ENCODE data around the gene SLC5A11.
A peak's percentile ranks its signal among the peaks of the same experiment; 100 is the strongest.
"Not testable (repeated sequence)": the region's sequence is repeated elsewhere in the genome, so short reads cannot be mapped to it uniquely, and the experiment has no call there.

Gene SLC5A11

GRCh38 chr16:24834459-24835335, 11.1 kb upstream of the SLC5A11 start:
- DNase-seq, result peak in 35 of 56 donors; percentile 3 to 57 (median 21)

DNA sequence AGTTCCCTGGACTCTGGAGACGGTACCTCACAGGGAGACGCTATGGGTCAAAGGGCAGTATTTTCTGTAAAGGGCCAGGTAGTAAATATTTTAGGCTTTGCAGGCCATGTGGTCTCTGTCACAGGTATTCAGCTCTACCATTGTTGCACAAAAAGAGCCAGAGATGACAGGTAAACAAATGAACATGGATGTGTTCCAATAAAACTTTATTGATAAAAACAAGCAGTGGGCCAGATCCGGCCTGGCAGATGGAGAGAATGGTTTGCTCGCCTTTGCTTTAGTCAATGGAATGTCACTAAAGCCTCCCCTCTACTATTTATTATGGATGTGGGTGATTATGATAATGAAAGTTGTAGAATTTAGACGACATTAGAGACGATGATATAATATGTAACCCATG, 8.9 kb upstream of the SLC5A11 start:
- DNase-seq, result no peak

GRCh38 chr16:24837969-24838368, 7.8 kb upstream of the SLC5A11 start:
- no peak for DNase-seq

DNA sequence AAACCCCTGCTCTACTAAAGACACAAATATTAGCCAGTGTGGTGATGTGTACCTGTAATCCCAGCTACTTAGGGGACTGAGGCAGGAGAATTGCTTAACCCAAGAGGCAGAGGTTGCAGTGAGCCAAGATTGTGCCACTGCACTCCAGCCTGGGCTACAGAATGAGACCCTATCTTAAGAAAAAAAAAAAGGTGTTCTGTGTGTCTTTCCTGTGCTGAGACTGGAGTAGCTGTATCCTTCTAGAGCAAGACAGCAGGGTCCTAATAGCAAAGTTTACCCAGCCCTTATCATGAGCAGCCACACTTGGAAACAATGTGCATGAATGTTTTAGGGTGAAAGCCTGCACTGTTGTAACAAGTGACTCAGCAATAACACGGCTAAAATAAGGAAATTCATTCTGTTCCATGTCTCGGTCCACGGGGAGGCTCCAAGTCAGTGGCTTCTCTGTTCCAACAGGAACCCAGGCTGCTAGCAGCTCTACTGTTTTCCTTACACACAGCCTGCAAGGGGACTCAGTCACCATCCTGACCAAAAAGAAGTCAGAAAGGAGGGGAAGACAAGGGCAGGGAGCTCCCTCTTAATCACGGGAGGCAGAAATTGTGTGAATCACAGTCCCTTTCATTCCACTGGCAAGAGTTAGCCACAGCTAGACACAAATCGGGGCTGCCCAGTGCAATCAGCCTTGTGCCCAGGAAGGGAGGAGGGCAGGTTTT, 7.1 kb upstream of the SLC5A11 start:
- DNase-seq, result peak in 43 of 56 donors; percentile 12 to 78 (median 44)

- no peak for DNase-seq
These were observed 6.3 kb upstream of the SLC5A11 start for GRCh38 chr16:24839347-24839972.

GRCh38 chr16:24841291-24841690, 4.5 kb upstream of the SLC5A11 start:
- DNase-seq, result no peak

- no peak for DNase-seq
These were observed 1.4 kb upstream of the SLC5A11 start for GRCh38 chr16:24844101-24845030.

DNA sequence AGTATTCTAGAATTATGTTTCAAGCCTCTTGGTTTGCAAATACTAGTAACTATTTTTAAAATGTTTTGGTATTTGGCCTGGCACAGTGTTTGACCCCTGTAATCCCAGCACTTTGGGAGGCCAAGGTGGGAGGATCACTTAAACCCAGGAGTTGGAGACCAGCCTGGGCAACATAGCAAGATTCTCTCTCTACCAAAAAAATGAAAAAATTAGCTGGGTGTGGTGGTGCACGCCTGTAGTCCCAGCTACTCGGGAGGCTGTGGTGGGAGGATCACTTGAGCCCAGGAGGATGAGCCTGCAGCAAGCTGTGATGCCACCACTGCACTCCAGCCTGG, 765 bp upstream of the SLC5A11 start:
- DNase-seq, result not testable (repeated sequence)

- DNase-seq, result no peak
These were observed 990 bp downstream of the SLC5A11 start for GRCh38 chr16:24846548-24847357.

- no peak for DNase-seq
These were observed 1.5 kb downstream of the SLC5A11 start for GRCh38 chr16:24847358-24847664.

- DNase-seq, result no peak
These were observed 2.3 kb downstream of the SLC5A11 start for GRCh38 chr16:24848065-24848464.

DNA sequence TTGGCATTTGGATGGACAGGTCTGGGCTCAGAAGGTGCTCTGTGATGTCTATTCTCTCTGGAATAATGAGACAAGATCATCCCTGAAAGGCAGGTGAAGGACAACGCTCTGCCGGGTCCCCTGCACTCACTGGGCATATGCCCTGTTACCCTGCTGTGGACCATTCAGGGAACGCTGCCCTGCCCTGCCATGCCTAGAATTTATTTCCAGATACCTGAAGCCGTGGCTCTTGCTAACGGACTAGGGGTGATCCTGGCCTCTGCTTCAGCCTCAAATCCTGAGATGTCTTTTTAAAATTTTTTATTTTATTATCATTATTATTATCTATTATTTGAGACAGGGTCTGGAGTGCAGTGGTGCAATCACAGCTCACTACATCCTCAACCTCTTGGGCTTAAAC, 3.9 kb downstream of the SLC5A11 start:
- DNase-seq, result no peak

DNA sequence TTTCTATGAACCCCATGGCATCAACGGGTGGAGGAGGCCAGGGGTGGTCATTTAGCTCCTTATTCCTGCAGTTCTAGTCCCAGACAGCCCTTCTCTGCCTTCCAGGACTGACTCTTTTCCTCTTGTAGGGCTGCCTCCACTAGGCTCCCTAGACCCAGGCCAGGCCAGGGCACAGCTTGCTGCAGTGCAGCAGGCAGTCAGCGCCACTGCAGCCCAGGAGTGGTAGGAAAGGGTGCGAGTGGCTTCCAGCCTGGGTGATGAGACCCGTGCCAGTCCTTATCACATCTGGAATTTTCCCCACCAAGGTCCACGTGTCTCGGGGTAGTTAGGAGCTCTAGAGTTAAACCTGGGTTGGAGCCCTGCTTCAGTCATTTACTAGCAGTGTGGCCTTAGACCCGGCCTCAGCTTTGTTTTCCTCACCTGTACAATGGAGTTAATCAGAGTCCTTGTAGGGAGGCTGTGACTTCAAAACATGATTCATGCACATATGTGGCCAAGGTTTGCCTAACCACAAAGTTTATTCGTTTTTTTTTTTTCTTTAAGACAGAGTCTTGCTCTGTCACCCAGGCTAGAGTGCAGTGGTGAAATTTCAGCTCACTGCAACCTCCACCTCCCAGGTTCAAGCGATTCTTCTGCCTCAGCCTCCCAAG, 4.7 kb downstream of the SLC5A11 start:
- DNase-seq, result peak in 1 of 56 donors; percentile 17

DNA sequence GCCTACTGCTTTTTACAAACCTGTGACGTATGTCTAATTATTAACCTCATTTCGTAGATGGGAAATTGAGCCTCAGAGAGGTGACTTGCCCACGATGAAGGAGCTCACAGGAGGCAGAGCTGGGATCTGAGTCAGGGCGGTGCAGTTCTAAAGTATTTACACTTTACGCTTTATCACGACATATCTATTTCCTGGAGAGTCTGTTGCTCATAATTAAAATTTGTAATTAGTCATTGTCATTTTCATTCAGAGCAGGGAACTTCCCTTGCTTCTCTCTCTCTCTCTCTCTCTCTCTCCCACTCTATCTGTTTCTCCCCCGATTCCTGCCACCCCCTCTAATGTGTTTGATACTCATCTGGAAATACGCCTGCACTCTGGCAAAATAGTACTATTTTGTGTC, 5.9 kb downstream of the SLC5A11 start:
- DNase-seq, result no peak

DNA sequence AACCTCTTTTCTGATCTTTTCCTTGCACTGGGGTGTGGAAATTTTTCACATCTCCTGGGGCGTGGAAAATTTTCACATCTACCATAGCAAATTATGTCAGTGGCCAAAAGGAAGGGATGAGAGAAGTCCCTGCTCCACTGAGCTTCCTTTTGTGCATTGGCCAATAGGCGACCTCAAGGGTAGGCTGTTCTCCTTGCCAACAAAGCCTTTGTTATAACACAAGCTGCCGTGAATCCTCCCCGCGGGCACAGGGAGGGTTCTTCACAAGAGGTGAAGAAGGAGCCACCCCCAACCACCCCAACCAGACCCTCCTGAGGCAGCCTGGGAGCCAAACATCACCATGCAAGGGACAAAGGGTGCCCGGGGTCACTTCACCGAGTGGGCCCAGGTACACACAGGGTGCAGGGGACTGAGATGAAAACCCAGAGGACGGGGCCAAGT, 6.5 kb downstream of the SLC5A11 start:
- DNase-seq, result peak in 27 of 56 donors; percentile 9 to 59 (median 26)

GRCh38 chr16:24853169-24853824, 7.5 kb downstream of the SLC5A11 start:
- no peak for DNase-seq

DNA sequence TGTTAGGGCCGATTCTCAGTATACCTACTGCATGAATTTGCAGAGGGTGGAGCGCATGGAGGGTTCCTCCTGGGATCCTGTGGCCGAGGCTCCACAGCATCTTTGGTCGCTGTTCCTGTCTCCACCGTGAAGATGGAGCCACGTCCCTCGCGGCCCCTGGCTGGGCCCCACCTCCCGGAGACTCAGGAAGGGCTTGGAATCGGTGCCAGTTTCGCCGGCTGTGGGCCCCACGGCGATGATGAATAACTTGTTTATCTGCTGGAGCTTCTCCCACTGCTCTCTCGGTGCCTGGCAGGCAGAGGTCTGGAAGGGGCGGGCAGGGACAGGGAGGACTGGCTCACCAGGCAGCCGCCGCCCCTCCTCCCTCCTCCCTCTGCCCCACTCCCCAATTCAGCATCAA, 8.1 kb downstream of the SLC5A11 start:
- peak in 53 of 56 donors; percentile 13 to 90 (median 75) for DNase-seq

- no peak for DNase-seq
These were observed 8.9 kb downstream of the SLC5A11 start for GRCh38 chr16:24854607-24855171.

GRCh38 chr16:24855678-24856077, 9.9 kb downstream of the SLC5A11 start:
- no peak for DNase-seq

Measured in nucleus accumbens (tissue), 56 donors.